Osteoblast (primary cell): ENCODE results near the gene NPB. TPM values are rescaled to one million over a fixed set of nuclear protein-coding genes. Genes with fewer than 3 reads are reported as not detected.

Experiments
- DNase-seq: peaks from one replicate; pipeline ENCODE4 v3.0.0; 2011; ENCODE audit warnings: low spot score, mixed read lengths; ENCODE audit not compliant: insufficient read length; ENCODE audit errors: missing footprints
- H2AFZ ChIP-seq: 2 replicates; pipeline ENCODE4 v1.6.0; 2011; ENCODE audit warnings: mild to moderate bottlenecking, low read length
- H3K27ac ChIP-seq: 2 replicates; pipeline ENCODE4 v1.5.1; 2011; ENCODE audit warnings: mild to moderate bottlenecking, low read depth, low read length, moderate library complexity
- H3K27me3 ChIP-seq: 2 replicates; pipeline ENCODE4 v1.6.0; 2012; ENCODE audit warnings: mild to moderate bottlenecking, control low read depth, inconsistent platforms, low read length, moderate library complexity; ENCODE audit not compliant: insufficient read depth
- H3K36me3 ChIP-seq: 2 replicates; pipeline ENCODE4 v1.5.1; 2011; ENCODE audit warnings: mild to moderate bottlenecking, low read length, control low read depth, moderate library complexity; ENCODE audit not compliant: insufficient read depth
- H3K4me1 ChIP-seq: 2 replicates; pipeline ENCODE4 v1.5.1; 2011; ENCODE audit warnings: mild to moderate bottlenecking, low read length, control low read depth, moderate library complexity; ENCODE audit not compliant: insufficient read depth
- H3K4me2 ChIP-seq: 2 replicates; pipeline ENCODE4 v1.6.0; 2011; ENCODE audit warnings: mild to moderate bottlenecking, low read length; ENCODE audit not compliant: insufficient read depth
- H3K4me3 ChIP-seq: fragments of 200-600 bp; sonication (generic); 3 replicates; pipeline ENCODE4 v1.5.1; 2012; ENCODE audit warnings: mild to moderate bottlenecking, low read length, inconsistent platforms; ENCODE audit not compliant: insufficient read depth
- H3K79me2 ChIP-seq: 2 replicates; pipeline ENCODE4 v1.6.0; 2012; ENCODE audit warnings: mild to moderate bottlenecking, low read length, control low read depth, inconsistent platforms; ENCODE audit not compliant: insufficient read depth
- H3K9me3 ChIP-seq: 2 replicates; pipeline ENCODE4 v1.5.1; 2011; ENCODE audit warnings: low read depth, low read length, control low read depth
- H4K20me1 ChIP-seq: 2 replicates; pipeline ENCODE4 v1.6.0; 2012; ENCODE audit warnings: mild to moderate bottlenecking, low read length, control low read depth; ENCODE audit not compliant: insufficient read depth
- total RNA-seq: library from RNA; depleted of rRNA; stranded (reverse); fragments of >200 nt; gene quantifications from 2 replicates; pipeline ENCODE4 v1.2.3, GENCODE V29; 2012
- TF ChIP-seq, protein P1 (sequence below): IDR thresholded peaks from 2 replicates; pipeline ENCODE4 v1.5.1; 2011; ENCODE audit warnings: mild to moderate bottlenecking, low read depth, low read length, moderate library complexity; ENCODE audit errors: extremely low read depth

Gene NPB
- total RNA-seq, 1 donor = under 0.01 TPM

DNA sequence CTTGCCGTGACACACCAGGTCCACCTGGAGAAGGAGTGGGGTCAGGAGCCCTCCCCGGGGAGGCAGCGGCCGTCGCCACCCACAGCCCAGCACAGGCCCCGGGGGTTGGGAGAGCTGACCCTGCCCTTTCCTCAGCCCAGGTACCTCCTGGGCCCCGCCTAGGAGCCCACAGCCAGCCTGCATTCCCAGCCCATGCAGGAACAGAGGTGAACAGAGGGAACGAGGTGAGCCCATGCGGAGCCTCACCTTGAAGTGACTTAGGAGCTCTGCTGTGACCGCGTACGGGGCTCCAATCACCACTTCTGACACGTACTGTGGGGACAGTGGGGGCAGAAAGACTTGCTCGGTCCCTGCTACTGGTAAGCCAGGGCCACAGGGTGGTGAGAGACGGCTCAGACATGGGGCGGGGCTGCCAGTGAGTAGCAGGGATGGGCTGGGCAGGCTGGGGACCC lies 3.4 kb downstream of the NPB start:
- no peak overlapping the region for H3K4me3 ChIP-seq
- DNase-seq = peak; percentile 69
- no peak overlapping the region for H3K4me2 ChIP-seq
- no peaks in the 10 kb centered on the region for H3K27me3 ChIP-seq
- no peak overlapping the region for H3K27ac ChIP-seq
- H2AFZ ChIP-seq = no peak overlapping the region
- peaks cover 10% of the 10 kb centered on the region for H4K20me1 ChIP-seq
- H3K79me2 ChIP-seq = peaks cover 10% of the 10 kb centered on the region
- peaks cover 4% of the 10 kb centered on the region for H3K4me1 ChIP-seq
- H3K9me3 ChIP-seq = no peaks in the 10 kb centered on the region
- peaks cover 3% of the 10 kb centered on the region for H3K36me3 ChIP-seq
- TF ChIP-seq, protein P1, sequence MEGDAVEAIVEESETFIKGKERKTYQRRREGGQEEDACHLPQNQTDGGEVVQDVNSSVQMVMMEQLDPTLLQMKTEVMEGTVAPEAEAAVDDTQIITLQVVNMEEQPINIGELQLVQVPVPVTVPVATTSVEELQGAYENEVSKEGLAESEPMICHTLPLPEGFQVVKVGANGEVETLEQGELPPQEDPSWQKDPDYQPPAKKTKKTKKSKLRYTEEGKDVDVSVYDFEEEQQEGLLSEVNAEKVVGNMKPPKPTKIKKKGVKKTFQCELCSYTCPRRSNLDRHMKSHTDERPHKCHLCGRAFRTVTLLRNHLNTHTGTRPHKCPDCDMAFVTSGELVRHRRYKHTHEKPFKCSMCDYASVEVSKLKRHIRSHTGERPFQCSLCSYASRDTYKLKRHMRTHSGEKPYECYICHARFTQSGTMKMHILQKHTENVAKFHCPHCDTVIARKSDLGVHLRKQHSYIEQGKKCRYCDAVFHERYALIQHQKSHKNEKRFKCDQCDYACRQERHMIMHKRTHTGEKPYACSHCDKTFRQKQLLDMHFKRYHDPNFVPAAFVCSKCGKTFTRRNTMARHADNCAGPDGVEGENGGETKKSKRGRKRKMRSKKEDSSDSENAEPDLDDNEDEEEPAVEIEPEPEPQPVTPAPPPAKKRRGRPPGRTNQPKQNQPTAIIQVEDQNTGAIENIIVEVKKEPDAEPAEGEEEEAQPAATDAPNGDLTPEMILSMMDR = no peak

DNA sequence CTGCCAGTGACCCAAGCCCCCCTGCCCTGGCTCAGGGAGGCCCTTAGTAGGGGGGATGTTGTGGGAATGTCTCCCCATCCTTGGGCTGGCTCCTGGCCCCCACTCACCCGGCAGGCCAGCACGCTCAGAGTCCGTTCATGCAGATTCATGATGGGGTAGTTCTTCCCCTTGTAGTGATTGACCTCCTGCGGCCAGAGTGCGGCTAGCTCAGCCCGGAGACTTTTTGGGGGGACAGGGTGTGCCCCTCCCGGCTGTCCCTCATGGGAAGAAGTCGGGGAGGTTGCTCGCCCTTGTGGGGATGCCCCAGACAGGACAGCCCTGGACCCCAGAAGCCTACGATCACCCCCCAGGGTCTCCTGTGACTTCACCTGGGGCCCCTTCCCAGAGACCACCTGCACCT lies 4.0 kb downstream of the NPB start:
- peaks cover 12% of the 10 kb centered on the region for H3K79me2 ChIP-seq
- peaks cover 10% of the 10 kb centered on the region for H4K20me1 ChIP-seq
- no peak overlapping the region for H3K4me3 ChIP-seq
- H3K36me3 ChIP-seq = peaks cover 3% of the 10 kb centered on the region
- no peaks in the 10 kb centered on the region for H3K27me3 ChIP-seq
- DNase-seq = peak; percentile 85
- H3K4me2 ChIP-seq = no peak overlapping the region
- H3K4me1 ChIP-seq = peaks cover 5% of the 10 kb centered on the region
- no peak overlapping the region for H3K27ac ChIP-seq
- no peaks in the 10 kb centered on the region for H3K9me3 ChIP-seq
- TF ChIP-seq, protein P1 = no peak
- no peak overlapping the region for H2AFZ ChIP-seq

DNA sequence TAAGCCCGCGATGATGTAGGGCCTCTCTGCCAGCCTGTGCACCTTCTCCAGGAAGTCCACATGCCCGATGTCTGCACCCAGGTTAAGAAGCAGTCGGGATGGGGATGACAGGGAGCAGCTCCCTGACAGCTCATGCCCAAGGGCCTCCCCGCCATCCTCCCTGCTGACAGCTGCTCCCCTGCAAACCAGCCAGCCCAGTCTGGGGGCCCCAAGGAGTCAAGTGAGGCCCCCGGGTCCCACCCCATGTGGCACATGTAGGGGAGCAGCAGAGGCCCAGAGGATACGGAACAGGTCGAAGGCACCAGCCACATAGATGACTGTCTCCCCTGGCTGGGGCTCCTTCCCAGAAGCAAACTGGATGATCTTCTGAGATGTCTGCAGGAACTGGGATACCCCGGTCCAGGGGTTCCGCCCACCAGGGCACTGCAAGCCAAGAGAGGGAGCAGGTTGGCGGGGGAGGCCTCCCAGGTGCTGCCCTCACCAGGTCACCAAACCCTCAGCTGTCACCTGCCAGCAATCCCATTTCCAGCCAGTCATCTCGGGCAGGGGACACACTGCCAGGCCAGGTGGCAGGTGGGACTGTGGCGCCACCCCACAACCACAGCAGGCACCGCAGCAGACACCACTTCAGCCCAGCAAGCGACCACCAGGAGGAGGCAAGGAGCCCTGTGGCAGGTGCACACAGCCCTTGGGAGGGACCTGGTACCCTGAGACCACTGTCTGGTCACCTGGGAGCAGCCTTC lies 4.6 kb downstream of the NPB start:
- DNase-seq = no peak
- H3K36me3 ChIP-seq = peaks cover 3% of the 10 kb centered on the region
- H2AFZ ChIP-seq = no peak overlapping the region
- H3K4me3 ChIP-seq = no peak overlapping the region
- no peaks in the 10 kb centered on the region for H3K9me3 ChIP-seq
- peaks cover 10% of the 10 kb centered on the region for H4K20me1 ChIP-seq
- peaks cover 12% of the 10 kb centered on the region for H3K79me2 ChIP-seq
- no peak overlapping the region for H3K4me2 ChIP-seq
- no peaks in the 10 kb centered on the region for H3K27me3 ChIP-seq
- H3K4me1 ChIP-seq = peaks cover 5% of the 10 kb centered on the region
- no peak overlapping the region for H3K27ac ChIP-seq
- TF ChIP-seq, protein P1 = no peak

DNA sequence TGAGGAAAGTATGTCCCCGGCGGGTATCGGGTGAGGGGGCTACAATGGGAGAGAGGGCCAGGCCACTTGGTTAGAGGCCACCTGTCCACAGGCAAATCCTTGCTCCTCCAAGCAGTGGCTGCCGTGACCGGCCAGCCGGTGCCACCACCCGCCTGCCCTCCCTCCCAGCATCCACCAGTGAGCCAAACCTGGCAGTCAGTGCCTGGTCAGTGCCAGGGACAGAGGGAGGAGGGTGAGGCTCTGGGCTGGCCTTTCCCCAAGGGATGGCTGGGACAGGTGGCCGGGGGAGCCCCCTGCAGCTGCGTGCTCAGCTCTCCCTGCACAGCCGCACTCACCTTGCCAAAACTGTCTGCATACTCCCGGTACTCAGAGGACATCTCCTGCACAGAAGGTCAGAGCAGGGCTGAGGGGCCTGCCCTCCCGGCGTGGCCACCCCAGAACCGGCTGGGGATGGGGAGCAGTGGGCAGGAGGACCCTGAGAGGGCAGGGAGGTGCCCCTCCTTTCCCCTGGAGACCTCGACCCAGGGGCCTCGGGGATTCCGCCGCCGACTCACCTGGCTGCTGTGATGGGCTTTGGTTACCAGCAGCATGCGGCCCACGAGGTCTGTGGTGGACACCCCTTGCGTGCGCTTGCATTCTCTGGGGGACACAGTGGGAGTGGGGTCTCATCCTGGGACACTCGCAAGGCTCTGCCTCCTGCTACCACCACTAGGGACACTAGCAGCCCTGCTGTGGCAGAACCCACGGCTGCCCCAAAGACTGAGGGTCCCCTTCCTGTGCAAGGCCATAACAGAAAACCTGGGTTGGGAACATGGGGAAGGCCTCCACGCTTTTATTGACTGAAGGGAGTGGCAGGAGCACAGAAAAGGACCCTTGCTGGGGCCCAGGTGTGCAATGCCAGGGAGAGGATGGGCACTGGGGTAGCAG lies 5.4 kb downstream of the NPB start:
- peaks cover 9% of the 10 kb centered on the region for H3K36me3 ChIP-seq
- H3K27ac ChIP-seq = no peak overlapping the region
- no peak overlapping the region for H3K4me2 ChIP-seq
- H3K4me1 ChIP-seq = peaks cover 5% of the 10 kb centered on the region
- peaks cover 12% of the 10 kb centered on the region for H3K79me2 ChIP-seq
- no peak overlapping the region for H2AFZ ChIP-seq
- TF ChIP-seq, protein P1 = peak; percentile 13
- H3K9me3 ChIP-seq = no peaks in the 10 kb centered on the region
- H3K27me3 ChIP-seq = no peaks in the 10 kb centered on the region
- peaks cover 15% of the 10 kb centered on the region for H4K20me1 ChIP-seq
- no peak for DNase-seq
- H3K4me3 ChIP-seq = no peak overlapping the region
